Nephron progenitor cell (in vitro differentiated cells): ENCODE results near the gene SH3D19.
"Not testable (repeated sequence)": the region's sequence is repeated elsewhere in the genome, so short reads cannot be mapped to it uniquely, and the experiment has no call there.

Experiments used
- DNase-seq: peaks from one replicate; pipeline ENCODE4 v3.0.0; 2021
- H3K27ac Mint-ChIP-seq: 2 replicates; pipeline ENCODE4 v1.8.0; 2021; ENCODE audit warnings: mild to moderate bottlenecking, moderate library complexity, mixed read lengths
- H3K27me3 Mint-ChIP-seq: 2 replicates; pipeline ENCODE4 v1.8.0; 2021; ENCODE audit warnings: mild to moderate bottlenecking, low read depth, mixed read lengths; ENCODE audit not compliant: poor library complexity
- H3K36me3 Mint-ChIP-seq: 2 replicates; pipeline ENCODE4 v1.8.0; 2021; ENCODE audit warnings: low read depth, mixed read lengths
- H3K4me1 Mint-ChIP-seq: 2 replicates; pipeline ENCODE4 v1.8.0; 2021; ENCODE audit warnings: mixed read lengths
- H3K4me3 Mint-ChIP-seq: 2 replicates; pipeline ENCODE4 v1.8.0; 2021; ENCODE audit warnings: mild to moderate bottlenecking, moderate library complexity, mixed read lengths
- H3K9me3 Mint-ChIP-seq: 2 replicates; pipeline ENCODE4 v1.8.0; 2021; ENCODE audit warnings: mild to moderate bottlenecking, moderate library complexity, mixed read lengths
- TF ChIP-seq, protein P1 (sequence below): fragments of 200-600 bp; sonication (generic); IDR thresholded peaks from 2 replicates; pipeline ENCODE4 v1.5.0; 2021; ENCODE audit warnings: antibody characterized with exemption

Gene SH3D19

DNA sequence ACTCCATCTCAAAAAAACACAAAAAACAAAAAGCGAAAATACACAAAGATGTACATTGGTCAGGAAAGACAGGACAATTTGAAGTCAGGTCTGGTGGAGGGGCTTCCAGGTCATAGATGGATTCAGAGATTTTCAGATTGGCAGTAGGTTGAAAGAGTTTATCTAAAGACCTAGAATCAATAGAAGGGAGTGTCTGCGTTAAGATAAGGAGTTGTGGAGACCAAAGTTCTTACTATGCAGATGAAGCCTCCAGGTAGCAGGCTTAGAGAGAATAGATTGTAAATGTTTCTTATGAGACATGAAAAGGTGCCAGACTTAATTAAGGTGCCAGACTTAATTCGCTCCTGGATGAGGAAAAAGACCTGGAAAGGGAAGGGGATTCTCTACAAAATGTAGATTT is 232.9 kb downstream of the SH3D19 start:
- H3K4me1 Mint-ChIP-seq = peaks cover 6% of the 10 kb centered on the region
- no peak overlapping the region for H3K27ac Mint-ChIP-seq
- H3K4me3 Mint-ChIP-seq = no peak overlapping the region
- H3K9me3 Mint-ChIP-seq = no peaks in the 10 kb centered on the region
- DNase-seq = no peak
- TF ChIP-seq, protein P1, sequence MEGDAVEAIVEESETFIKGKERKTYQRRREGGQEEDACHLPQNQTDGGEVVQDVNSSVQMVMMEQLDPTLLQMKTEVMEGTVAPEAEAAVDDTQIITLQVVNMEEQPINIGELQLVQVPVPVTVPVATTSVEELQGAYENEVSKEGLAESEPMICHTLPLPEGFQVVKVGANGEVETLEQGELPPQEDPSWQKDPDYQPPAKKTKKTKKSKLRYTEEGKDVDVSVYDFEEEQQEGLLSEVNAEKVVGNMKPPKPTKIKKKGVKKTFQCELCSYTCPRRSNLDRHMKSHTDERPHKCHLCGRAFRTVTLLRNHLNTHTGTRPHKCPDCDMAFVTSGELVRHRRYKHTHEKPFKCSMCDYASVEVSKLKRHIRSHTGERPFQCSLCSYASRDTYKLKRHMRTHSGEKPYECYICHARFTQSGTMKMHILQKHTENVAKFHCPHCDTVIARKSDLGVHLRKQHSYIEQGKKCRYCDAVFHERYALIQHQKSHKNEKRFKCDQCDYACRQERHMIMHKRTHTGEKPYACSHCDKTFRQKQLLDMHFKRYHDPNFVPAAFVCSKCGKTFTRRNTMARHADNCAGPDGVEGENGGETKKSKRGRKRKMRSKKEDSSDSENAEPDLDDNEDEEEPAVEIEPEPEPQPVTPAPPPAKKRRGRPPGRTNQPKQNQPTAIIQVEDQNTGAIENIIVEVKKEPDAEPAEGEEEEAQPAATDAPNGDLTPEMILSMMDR = no peak
- peaks cover 5% of the 10 kb centered on the region for H3K27me3 Mint-ChIP-seq
- no peaks in the 10 kb centered on the region for H3K36me3 Mint-ChIP-seq

DNA sequence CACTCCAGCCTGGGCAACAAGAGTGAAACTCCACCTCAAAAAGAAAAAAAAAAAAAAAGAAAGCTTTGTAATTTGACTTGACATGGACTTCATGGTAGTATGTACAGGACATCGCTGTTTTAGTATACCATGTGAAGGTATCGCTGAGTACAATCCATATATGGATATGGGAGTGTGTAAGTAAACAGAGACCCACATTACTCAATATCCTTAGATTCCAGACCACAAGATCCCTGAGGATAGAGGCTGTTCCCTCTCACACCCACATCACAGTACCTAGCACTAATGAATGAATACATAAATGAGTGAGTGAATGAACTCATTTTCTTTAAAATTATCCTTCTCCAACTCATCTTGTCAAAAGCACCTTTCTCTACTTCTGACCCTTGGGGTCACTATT is 234.4 kb downstream of the SH3D19 start:
- Mint-ChIP-seq H3K27me3 (peaks cover 3% of the 10 kb centered on the region), H3K27ac (no peak overlapping the region), H3K9me3 (no peaks in the 10 kb centered on the region), H3K4me3 (no peak overlapping the region), H3K4me1 (peaks cover 14% of the 10 kb centered on the region), H3K36me3 (no peaks in the 10 kb centered on the region)
- no peak for DNase-seq
- TF ChIP-seq, protein P1 = no peak

DNA sequence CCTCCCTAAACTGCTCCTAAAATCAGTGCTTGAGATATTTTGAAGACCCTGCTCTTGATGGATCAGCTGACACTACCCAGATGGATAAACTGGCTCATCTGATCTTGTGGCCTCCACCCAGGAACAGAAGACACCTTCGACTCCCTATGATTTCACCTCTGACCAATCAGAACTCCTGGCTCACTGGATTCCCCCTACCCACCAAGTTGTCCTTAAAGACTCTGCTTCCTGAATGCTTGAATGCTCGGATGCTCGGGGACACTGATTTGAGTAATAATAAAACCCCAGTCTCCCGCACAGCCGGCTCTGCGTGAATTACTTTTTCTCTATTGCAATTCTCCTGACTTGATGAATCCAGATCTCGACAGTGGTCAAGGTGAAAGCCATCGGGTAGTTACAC is 237.9 kb downstream of the SH3D19 start:
- H3K27me3 Mint-ChIP-seq = peaks cover 3% of the 10 kb centered on the region
- TF ChIP-seq, protein P1 = no peak
- peaks cover 14% of the 10 kb centered on the region for H3K4me1 Mint-ChIP-seq
- DNase-seq = no peak
- H3K27ac Mint-ChIP-seq = peak overlapping the region; percentile 31
- no peak overlapping the region for H3K4me3 Mint-ChIP-seq
- no peaks in the 10 kb centered on the region for H3K9me3 Mint-ChIP-seq
- H3K36me3 Mint-ChIP-seq = no peaks in the 10 kb centered on the region

DNA sequence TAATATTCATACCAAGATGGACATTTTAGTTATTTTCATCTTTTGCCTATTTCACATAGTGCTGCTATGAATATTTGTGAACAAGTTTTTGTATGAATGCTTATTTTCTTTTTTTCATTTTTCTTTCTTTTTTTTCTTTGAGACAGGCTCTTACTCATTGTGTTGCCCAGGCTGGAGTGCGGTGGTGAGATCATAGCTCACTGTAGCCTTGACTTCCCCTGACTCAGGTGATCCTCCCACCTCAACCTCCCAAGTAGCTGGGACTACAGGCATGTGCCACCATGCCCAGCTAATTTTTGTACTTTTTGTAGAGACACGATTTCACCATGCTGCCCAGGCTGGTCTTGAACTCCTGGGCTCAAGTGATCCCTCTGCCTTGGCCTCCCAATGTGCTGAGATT is 247.4 kb downstream of the SH3D19 start:
- not testable (repeated sequence) for H3K4me1 Mint-ChIP-seq, H3K27me3 Mint-ChIP-seq, H3K4me3 Mint-ChIP-seq, H3K27ac Mint-ChIP-seq, H3K9me3 Mint-ChIP-seq, H3K36me3 Mint-ChIP-seq, DNase-seq

DNA sequence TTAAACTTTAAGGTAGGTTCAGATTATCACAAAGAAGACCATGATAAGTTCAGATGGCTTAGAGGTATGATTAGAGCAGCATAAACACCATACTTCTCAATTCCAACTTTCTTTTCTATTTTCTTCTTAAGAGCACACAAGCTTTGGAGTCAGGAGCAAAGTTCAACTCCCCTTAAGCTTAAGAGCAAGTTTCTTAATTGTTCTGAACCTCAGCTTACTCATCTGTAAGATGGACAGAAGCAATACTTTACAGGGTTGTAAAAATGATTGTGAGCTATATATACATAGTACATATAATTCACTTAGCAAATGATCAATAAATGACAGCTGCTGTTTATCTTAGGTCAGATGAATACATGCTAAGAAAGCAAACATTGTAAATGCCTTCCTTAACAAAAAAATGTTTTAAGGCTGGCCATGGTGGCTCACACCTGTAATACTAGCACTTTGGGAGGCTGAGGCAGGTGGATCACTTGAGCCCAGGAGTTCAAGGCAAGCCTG is 250.9 kb downstream of the SH3D19 start:
- no peaks in the 10 kb centered on the region for H3K4me1 Mint-ChIP-seq
- TF ChIP-seq, protein P1 = no peak
- no peak for DNase-seq
- H3K36me3 Mint-ChIP-seq = no peaks in the 10 kb centered on the region
- no peaks in the 10 kb centered on the region for H3K27me3 Mint-ChIP-seq
- H3K27ac Mint-ChIP-seq = no peak overlapping the region
- H3K9me3 Mint-ChIP-seq = no peaks in the 10 kb centered on the region
- H3K4me3 Mint-ChIP-seq = no peak overlapping the region
